HepG2 (cell line): Measurements from ENCODE around the gene ZFP36L2. TPM values are rescaled to one million over a fixed set of nuclear protein-coding genes. Genes with fewer than 3 reads are reported as not detected.

Source experiments
- ASH2L ChIP-seq: fragments of 300-600, 200-600 bp; sonication (generic); IDR thresholded peaks from 2 replicates; pipeline ENCODE4 v1.7.0; 2017; ENCODE audit warnings: low read depth, mild to moderate bottlenecking, moderate library complexity, mixed read lengths, low read length; ENCODE audit not compliant: insufficient read length
- CENPT ChIP-seq: sonication (generic); formaldehyde crosslinking; IDR thresholded peaks from 2 replicates; pipeline ENCODE4 v1.8.0; 2022; ENCODE audit warnings: low read depth, mild to moderate bottlenecking, moderate library complexity, missing genetic modification reagents
- GZF1 ChIP-seq: sonication (generic); formaldehyde crosslinking; IDR thresholded peaks from 2 replicates; pipeline ENCODE4 v1.5.1; 2020; ENCODE audit warnings: mild to moderate bottlenecking, missing genetic modification reagents
- JARID2 ChIP-seq: sonication (generic); formaldehyde crosslinking; IDR thresholded peaks from 2 replicates; pipeline ENCODE4 v1.8.1; 2023; ENCODE audit warnings: missing genetic modification reagents, inconsistent platforms; ENCODE audit not compliant: insufficient replicate concordance
- MED8 ChIP-seq: sonication (generic); formaldehyde crosslinking; IDR thresholded peaks from 2 replicates; pipeline ENCODE4 v1.8.1; 2023; ENCODE audit warnings: mild to moderate bottlenecking, missing genetic modification reagents; ENCODE audit not compliant: insufficient replicate concordance
- MEF2D ChIP-seq: sonication (generic); formaldehyde crosslinking; IDR thresholded peaks from 2 replicates; pipeline ENCODE4 v1.5.1; 2020; ENCODE audit warnings: mild to moderate bottlenecking, missing genetic modification reagents
- MEIS2 ChIP-seq: sonication (generic); formaldehyde crosslinking; IDR thresholded peaks from 2 replicates; pipeline ENCODE4 v1.9.0; 2021; ENCODE audit warnings: mild to moderate bottlenecking, missing genetic modification reagents
- PITX1 ChIP-seq: sonication (generic); formaldehyde crosslinking; IDR thresholded peaks from 2 replicates; pipeline ENCODE4 v1.5.1; 2020; ENCODE audit warnings: mild to moderate bottlenecking, missing genetic modification reagents
- SPEN ChIP-seq: sonication (generic); formaldehyde crosslinking; IDR thresholded peaks from 2 replicates; pipeline ENCODE4 v1.5.1; 2020; ENCODE audit warnings: low read depth, mild to moderate bottlenecking, missing genetic modification reagents
- ZNF230 ChIP-seq: sonication (generic); formaldehyde crosslinking; IDR thresholded peaks from 2 replicates; pipeline ENCODE4 v1.4.0; 2020; ENCODE audit warnings: mild to moderate bottlenecking, missing genetic modification reagents
- ZNF317 ChIP-seq: sonication (generic); formaldehyde crosslinking; IDR thresholded peaks from 2 replicates; pipeline ENCODE4 v1.5.0; 2020; ENCODE audit warnings: mild to moderate bottlenecking, missing genetic modification reagents
- ZNF383 ChIP-seq: sonication (generic); formaldehyde crosslinking; IDR thresholded peaks from 2 replicates; pipeline ENCODE4 v1.4.0; 2020; ENCODE audit warnings: missing genetic modification reagents, mild to moderate bottlenecking, borderline replicate concordance
- ZSCAN21 ChIP-seq: sonication (generic); formaldehyde crosslinking; IDR thresholded peaks from 2 replicates; pipeline ENCODE4 v1.8.0; 2022; ENCODE audit warnings: mild to moderate bottlenecking, missing genetic modification reagents, moderate library complexity, borderline replicate concordance
- polyA plus RNA-seq, 8 experiments: library from polyadenylated mRNA; depleted of rRNA in 3 of 8; stranded (reverse) in 7 of 8; unstranded in 1 of 8; fragments of >200 nt; fragmentation: Illumina TruSeq in 4 of 8; extraction: Trizol in 4 of 8; gene quantifications; 2 replicates each; pipeline versions ENCODE4 v1.2.1 to v1.2.3, GENCODE V29; 2011 to 2016; ENCODE audit warnings: low read depth in 4 of 8, missing spikeins in 1 of 8, mixed read lengths in 1 of 8; ENCODE audit not compliant: insufficient read depth in 1 of 8
- total RNA-seq, 5 experiments: library from RNA; depleted of rRNA; stranded (reverse); fragments of >200 nt; fragmentation: Illumina TruSeq; extraction: Trizol; gene quantifications; 2 replicates each; pipeline ENCODE4 v1.2.3, GENCODE V29; 2016; ENCODE audit warnings: low read depth in 1 of 5
- TF ChIP-seq, protein P1 (sequence below): sonication (generic); formaldehyde crosslinking; IDR thresholded peaks from 2 replicates; pipeline ENCODE4 v1.4.0; 2020; ENCODE audit warnings: missing genetic modification reagents
- TF ChIP-seq, protein P2 (sequence below): sonication (generic); formaldehyde crosslinking; IDR thresholded peaks from 2 replicates; pipeline ENCODE4 v1.4.0; 2020; ENCODE audit warnings: mild to moderate bottlenecking, missing genetic modification reagents
- TF ChIP-seq, protein P3 (sequence below): sonication (generic); formaldehyde crosslinking; IDR thresholded peaks from 2 replicates; pipeline ENCODE4 v1.5.0; 2020; ENCODE audit warnings: mild to moderate bottlenecking, missing genetic modification reagents
- TF ChIP-seq, protein P4 (sequence below): IDR thresholded peaks from 2 replicates; pipeline ENCODE4 v1.6.1; 2016
- TF ChIP-seq, protein P5 (sequence below): sonication (generic); formaldehyde crosslinking; IDR thresholded peaks from 2 replicates; pipeline ENCODE4 v1.4.0; 2020; ENCODE audit warnings: missing genetic modification reagents

ZFP36L2 gene
- total and polyA plus RNA-seq, 2 of the 13 experiments (the other 11 are each of a cell fraction or from before 2014, with no cell fraction given), result 11.2 to 21.8 TPM

DNA sequence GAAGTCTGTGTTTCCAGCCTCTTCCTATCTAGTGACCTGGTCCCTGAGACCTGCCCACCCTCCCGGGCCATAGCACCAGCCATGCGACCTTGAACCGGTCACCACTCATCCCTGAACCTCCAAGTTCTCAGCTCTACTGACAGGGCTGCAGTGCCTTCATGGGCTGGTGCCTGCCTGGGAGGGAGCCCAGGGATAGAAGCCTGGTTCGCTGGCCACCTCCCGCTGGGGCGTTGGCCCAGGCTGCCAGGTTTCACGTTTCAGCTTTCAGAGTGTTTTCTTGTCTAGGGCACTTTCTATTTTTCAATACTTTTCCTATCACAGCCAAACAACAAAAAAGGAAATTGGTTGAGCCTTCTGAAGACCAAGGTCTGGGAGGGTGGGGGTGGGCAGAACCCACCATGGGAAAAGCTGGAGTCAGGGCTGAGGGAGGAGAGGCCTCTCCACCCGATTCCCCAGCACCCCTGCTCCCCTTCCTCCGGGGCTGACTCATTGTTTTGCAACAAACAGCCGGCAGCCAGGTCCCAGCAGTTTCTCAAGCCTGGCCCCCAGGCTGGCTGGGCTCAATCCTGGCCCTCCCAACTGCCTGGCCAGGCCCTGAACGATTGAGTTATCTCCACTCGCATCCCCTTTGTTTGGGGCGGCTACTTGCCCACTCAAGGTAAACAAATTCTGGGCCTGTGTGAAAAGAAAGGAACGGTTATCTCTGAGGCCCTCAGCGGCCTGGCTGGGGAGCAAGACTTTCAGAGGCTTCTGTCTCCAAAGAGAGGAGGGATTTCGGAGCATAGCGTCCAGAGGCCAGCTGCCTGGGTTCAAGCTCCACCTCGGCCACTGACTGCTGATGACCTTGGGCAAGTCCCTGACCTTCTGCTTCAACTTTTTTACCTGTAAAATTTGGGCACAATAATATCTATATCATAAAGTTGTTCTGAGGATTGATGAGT is 47.5 kb downstream of the ZFP36L2 start (continued):
- TF ChIP-seq, protein P1, sequence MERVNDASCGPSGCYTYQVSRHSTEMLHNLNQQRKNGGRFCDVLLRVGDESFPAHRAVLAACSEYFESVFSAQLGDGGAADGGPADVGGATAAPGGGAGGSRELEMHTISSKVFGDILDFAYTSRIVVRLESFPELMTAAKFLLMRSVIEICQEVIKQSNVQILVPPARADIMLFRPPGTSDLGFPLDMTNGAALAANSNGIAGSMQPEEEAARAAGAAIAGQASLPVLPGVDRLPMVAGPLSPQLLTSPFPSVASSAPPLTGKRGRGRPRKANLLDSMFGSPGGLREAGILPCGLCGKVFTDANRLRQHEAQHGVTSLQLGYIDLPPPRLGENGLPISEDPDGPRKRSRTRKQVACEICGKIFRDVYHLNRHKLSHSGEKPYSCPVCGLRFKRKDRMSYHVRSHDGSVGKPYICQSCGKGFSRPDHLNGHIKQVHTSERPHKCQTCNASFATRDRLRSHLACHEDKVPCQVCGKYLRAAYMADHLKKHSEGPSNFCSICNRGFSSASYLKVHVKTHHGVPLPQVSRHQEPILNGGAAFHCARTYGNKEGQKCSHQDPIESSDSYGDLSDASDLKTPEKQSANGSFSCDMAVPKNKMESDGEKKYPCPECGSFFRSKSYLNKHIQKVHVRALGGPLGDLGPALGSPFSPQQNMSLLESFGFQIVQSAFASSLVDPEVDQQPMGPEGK, result peak; percentile 98
- TF ChIP-seq, protein P2, sequence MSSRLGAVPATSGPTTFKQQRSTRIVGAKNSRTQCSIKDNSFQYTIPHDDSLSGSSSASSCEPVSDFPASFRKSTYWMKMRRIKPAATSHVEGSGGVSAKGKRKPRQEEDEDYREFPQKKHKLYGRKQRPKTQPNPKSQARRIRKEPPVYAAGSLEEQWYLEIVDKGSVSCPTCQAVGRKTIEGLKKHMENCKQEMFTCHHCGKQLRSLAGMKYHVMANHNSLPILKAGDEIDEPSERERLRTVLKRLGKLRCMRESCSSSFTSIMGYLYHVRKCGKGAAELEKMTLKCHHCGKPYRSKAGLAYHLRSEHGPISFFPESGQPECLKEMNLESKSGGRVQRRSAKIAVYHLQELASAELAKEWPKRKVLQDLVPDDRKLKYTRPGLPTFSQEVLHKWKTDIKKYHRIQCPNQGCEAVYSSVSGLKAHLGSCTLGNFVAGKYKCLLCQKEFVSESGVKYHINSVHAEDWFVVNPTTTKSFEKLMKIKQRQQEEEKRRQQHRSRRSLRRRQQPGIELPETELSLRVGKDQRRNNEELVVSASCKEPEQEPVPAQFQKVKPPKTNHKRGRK, result no peak
- TF ChIP-seq JARID2 (no peak), CENPT (CRISPR knock-in tag) (no peak), MEF2D (CRISPR knock-in tag) (peak; percentile 88), ZNF383 (peak; percentile 85; the same call in 1 of the 2 replicates), GZF1 (CRISPR knock-in tag) (0 out of 2 replicates have a peak, but pooled peaks have one; percentile 46), ASH2L (peak; percentile 72), MED8 (peak; percentile 83), ZSCAN21 (CRISPR knock-in tag) (peak; percentile 41; the same call in 1 of the 2 replicates), MEIS2 (peak; percentile 45), ZNF317 (CRISPR knock-in tag) (peak; percentile 85), SPEN (CRISPR knock-in tag) (peak; percentile 77), PITX1 (peak; percentile 71; the same call in 1 of the 2 replicates), ZNF230 (CRISPR knock-in tag) (no peak)
- TF ChIP-seq, protein P3, sequence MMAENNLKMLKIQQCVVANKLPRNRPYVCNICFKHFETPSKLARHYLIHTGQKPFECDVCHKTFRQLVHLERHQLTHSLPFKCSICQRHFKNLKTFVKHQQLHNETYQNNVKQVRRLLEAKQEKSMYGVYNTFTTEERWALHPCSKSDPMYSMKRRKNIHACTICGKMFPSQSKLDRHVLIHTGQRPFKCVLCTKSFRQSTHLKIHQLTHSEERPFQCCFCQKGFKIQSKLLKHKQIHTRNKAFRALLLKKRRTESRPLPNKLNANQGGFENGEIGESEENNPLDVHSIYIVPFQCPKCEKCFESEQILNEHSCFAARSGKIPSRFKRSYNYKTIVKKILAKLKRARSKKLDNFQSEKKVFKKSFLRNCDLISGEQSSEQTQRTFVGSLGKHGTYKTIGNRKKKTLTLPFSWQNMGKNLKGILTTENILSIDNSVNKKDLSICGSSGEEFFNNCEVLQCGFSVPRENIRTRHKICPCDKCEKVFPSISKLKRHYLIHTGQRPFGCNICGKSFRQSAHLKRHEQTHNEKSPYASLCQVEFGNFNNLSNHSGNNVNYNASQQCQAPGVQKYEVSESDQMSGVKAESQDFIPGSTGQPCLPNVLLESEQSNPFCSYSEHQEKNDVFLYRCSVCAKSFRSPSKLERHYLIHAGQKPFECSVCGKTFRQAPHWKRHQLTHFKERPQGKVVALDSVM (CRISPR knock-in tag), result peak; percentile 79; the same call in 1 of the 2 replicates
- TF ChIP-seq, protein P4, sequence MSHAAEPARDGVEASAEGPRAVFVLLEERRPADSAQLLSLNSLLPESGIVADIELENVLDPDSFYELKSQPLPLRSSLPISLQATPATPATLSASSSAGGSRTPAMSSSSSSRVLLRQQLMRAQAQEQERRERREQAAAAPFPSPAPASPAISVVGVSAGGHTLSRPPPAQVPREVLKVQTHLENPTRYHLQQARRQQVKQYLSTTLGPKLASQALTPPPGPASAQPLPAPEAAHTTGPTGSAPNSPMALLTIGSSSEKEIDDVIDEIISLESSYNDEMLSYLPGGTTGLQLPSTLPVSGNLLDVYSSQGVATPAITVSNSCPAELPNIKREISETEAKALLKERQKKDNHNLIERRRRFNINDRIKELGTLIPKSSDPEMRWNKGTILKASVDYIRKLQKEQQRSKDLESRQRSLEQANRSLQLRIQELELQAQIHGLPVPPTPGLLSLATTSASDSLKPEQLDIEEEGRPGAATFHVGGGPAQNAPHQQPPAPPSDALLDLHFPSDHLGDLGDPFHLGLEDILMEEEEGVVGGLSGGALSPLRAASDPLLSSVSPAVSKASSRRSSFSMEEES (CRISPR knock-in tag), result no peak; the same call in 1 of the 2 replicates
- TF ChIP-seq, protein P5, sequence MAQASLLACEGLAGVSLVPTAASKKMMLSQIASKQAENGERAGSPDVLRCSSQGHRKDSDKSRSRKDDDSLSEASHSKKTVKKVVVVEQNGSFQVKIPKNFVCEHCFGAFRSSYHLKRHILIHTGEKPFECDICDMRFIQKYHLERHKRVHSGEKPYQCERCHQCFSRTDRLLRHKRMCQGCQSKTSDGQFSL (CRISPR knock-in tag), result peak; percentile 37; the same call in 1 of the 2 replicates
